ENCODE results near the gene ERLEC1.

Gene ERLEC1

GRCh38 chr2:53744395-53745065 lies 42.3 kb upstream of the ERLEC1 start:
- no peak overlapping the region for H2BK12ac ChIP-seq (ENCODE audit: low read length in 2 of 2)
- H2BK120ac ChIP-seq (ENCODE audit: low read depth, low read length), result no peak overlapping the region
- H2BK5ac ChIP-seq (ENCODE audit: low read depth, low read length, poor library complexity, severe bottlenecking), result no peak overlapping the region
- H3K36me3 ChIP-seq (ENCODE audit: control insufficient read depth in 1 of 2, insufficient read depth in 2 of 2, low read depth in 1 of 2, low read length in 2 of 2), result peaks cover 0 to 22% of the 10 kb centered on the region in 2 experiments
- H3K18ac ChIP-seq (ENCODE audit: low read depth in 1 of 2, low read length in 2 of 2), result no peak overlapping the region
- no peak overlapping the region for H4K8ac ChIP-seq (ENCODE audit: low read length)
- DNase-seq, result no peak
- H2BK15ac ChIP-seq (ENCODE audit: low read depth, poor library complexity, severe bottlenecking), result no peak overlapping the region
- no peak overlapping the region for H3K23ac ChIP-seq (ENCODE audit: low read length in 2 of 2)
- H3K9ac ChIP-seq (ENCODE audit: low read length), result no peak overlapping the region
- no peak overlapping the region for H3K4me3 ChIP-seq (ENCODE audit: insufficient read depth in 1 of 2, low read depth in 1 of 2, low read length in 2 of 2)
- no peak overlapping the region for H3K14ac ChIP-seq (ENCODE audit: low read length in 2 of 2)
- no peaks in the 10 kb centered on the region for H3K9me3 ChIP-seq (ENCODE audit: control insufficient read depth, low read length)
- H3K27me3 ChIP-seq (ENCODE audit: control insufficient read depth in 1 of 2, insufficient read depth in 1 of 2, low read length in 2 of 2), result no peaks in the 10 kb centered on the region
- H2AFZ ChIP-seq (ENCODE audit: low read depth, low read length), result no peak overlapping the region
- H2AK5ac ChIP-seq (ENCODE audit: low read length, severe bottlenecking), result no peak overlapping the region
- no peak overlapping the region for H4K91ac ChIP-seq (ENCODE audit: low read length)
- no peak overlapping the region for H3K4me2 ChIP-seq (ENCODE audit: low read length, poor library complexity, severe bottlenecking)
- WGBS, result 93% methylated on average over 1 of the region's 2 CpGs
- H3K4ac ChIP-seq (ENCODE audit: low read depth in 1 of 2, low read length in 2 of 2), result no peak overlapping the region
- no peak overlapping the region for H3K27ac ChIP-seq (ENCODE audit: low read length, poor library complexity, severe bottlenecking)
- H3K79me1 ChIP-seq (replicated peaks; ENCODE audit: low read length, poor library complexity, severe bottlenecking), result peaks cover 6% of the 10 kb centered on the region
- H3K4me1 ChIP-seq (ENCODE audit: control insufficient read depth, insufficient read depth, low read depth, low read length), result no peaks in the 10 kb centered on the region

GRCh38 chr2:53750041-53750768 lies 36.6 kb upstream of the ERLEC1 start:
- no peak overlapping the region for H2BK15ac ChIP-seq (ENCODE audit: low read depth, poor library complexity, severe bottlenecking)
- H3K14ac ChIP-seq (ENCODE audit: low read length in 2 of 2), result no peak overlapping the region
- H2BK120ac ChIP-seq (ENCODE audit: low read depth, low read length), result no peak overlapping the region
- no peak overlapping the region for H2AFZ ChIP-seq (ENCODE audit: low read depth, low read length)
- no peak overlapping the region for H2BK5ac ChIP-seq (ENCODE audit: low read depth, low read length, poor library complexity, severe bottlenecking)
- no peaks in the 10 kb centered on the region for H3K9me3 ChIP-seq (ENCODE audit: control insufficient read depth, low read length)
- 92% methylated on average over 2 of the region's 4 CpGs for WGBS
- H3K36me3 ChIP-seq (ENCODE audit: control insufficient read depth in 1 of 2, insufficient read depth in 2 of 2, low read depth in 1 of 2, low read length in 2 of 2), result peaks cover 0 to 22% of the 10 kb centered on the region in 2 experiments
- H4K91ac ChIP-seq (ENCODE audit: low read length), result no peak overlapping the region
- H3K23ac ChIP-seq (ENCODE audit: low read length in 2 of 2), result no peak overlapping the region
- H2BK12ac ChIP-seq (ENCODE audit: low read length in 2 of 2), result no peak overlapping the region
- DNase-seq, result no peak
- no peak overlapping the region for H3K4me3 ChIP-seq (ENCODE audit: insufficient read depth in 1 of 2, low read depth in 1 of 2, low read length in 2 of 2)
- H3K4me1 ChIP-seq (ENCODE audit: control insufficient read depth, insufficient read depth, low read depth, low read length), result peaks cover 3% of the 10 kb centered on the region
- no peak overlapping the region for H3K4me2 ChIP-seq (ENCODE audit: low read length, poor library complexity, severe bottlenecking)
- H4K8ac ChIP-seq (ENCODE audit: low read length), result no peak overlapping the region
- no peak overlapping the region for H3K4ac ChIP-seq (ENCODE audit: low read depth in 1 of 2, low read length in 2 of 2)
- H3K27ac ChIP-seq (ENCODE audit: low read length, poor library complexity, severe bottlenecking), result no peak overlapping the region
- H3K27me3 ChIP-seq (ENCODE audit: control insufficient read depth in 1 of 2, insufficient read depth in 1 of 2, low read length in 2 of 2), result no peaks in the 10 kb centered on the region
- H3K18ac ChIP-seq (ENCODE audit: low read depth in 1 of 2, low read length in 2 of 2), result no peak overlapping the region
- H2AK5ac ChIP-seq (ENCODE audit: low read length, severe bottlenecking), result no peak overlapping the region
- no peak overlapping the region for H3K9ac ChIP-seq (ENCODE audit: low read length)
- peaks cover 7% of the 10 kb centered on the region for H3K79me1 ChIP-seq (replicated peaks; ENCODE audit: low read length, poor library complexity, severe bottlenecking)

- H2AK5ac ChIP-seq (ENCODE audit: low read length, severe bottlenecking), result no peak overlapping the region
- peaks cover 8% of the 10 kb centered on the region for H3K79me1 ChIP-seq (replicated peaks; ENCODE audit: low read length, poor library complexity, severe bottlenecking)
- no peak overlapping the region for H3K18ac ChIP-seq (ENCODE audit: low read depth in 1 of 2, low read length in 2 of 2)
- DNase-seq, result peak; percentile 12
- H4K8ac ChIP-seq (ENCODE audit: low read length), result no peak overlapping the region
- H3K23ac ChIP-seq (ENCODE audit: low read length in 2 of 2), result no peak overlapping the region
- peaks cover 3 to 25% of the 10 kb centered on the region in 2 experiments for H3K36me3 ChIP-seq (ENCODE audit: control insufficient read depth in 1 of 2, insufficient read depth in 2 of 2, low read depth in 1 of 2, low read length in 2 of 2)
- no peak overlapping the region for H2BK15ac ChIP-seq (ENCODE audit: low read depth, poor library complexity, severe bottlenecking)
- H3K9me3 ChIP-seq (ENCODE audit: control insufficient read depth, low read length), result no peaks in the 10 kb centered on the region
- no peaks in the 10 kb centered on the region for H3K27me3 ChIP-seq (ENCODE audit: control insufficient read depth in 1 of 2, insufficient read depth in 1 of 2, low read length in 2 of 2)
- peaks cover 3% of the 10 kb centered on the region for H3K4me1 ChIP-seq (ENCODE audit: control insufficient read depth, insufficient read depth, low read depth, low read length)
- H3K14ac ChIP-seq (ENCODE audit: low read length in 2 of 2), result no peak overlapping the region
- no peak overlapping the region for H2AFZ ChIP-seq (ENCODE audit: low read depth, low read length)
- no peak overlapping the region for H3K27ac ChIP-seq (ENCODE audit: low read length, poor library complexity, severe bottlenecking)
- H2BK120ac ChIP-seq (ENCODE audit: low read depth, low read length), result no peak overlapping the region
- no peak overlapping the region for H3K4ac ChIP-seq (ENCODE audit: low read depth in 1 of 2, low read length in 2 of 2)
- H3K4me3 ChIP-seq (ENCODE audit: insufficient read depth in 1 of 2, low read depth in 1 of 2, low read length in 2 of 2), result no peak overlapping the region
- H2BK5ac ChIP-seq (ENCODE audit: low read depth, low read length, poor library complexity, severe bottlenecking), result no peak overlapping the region
- H3K9ac ChIP-seq (ENCODE audit: low read length), result peak overlapping the region; percentile 34
- H3K4me2 ChIP-seq (ENCODE audit: low read length, poor library complexity, severe bottlenecking), result no peak overlapping the region
- H4K91ac ChIP-seq (ENCODE audit: low read length), result no peak overlapping the region
- H2BK12ac ChIP-seq (ENCODE audit: low read length in 2 of 2), result no peak overlapping the region
- no CpG with 5 or more reads among the region's 1 CpG for WGBS
Observed at GRCh38 chr2:53751728-53752127, 35.1 kb upstream of the ERLEC1 start.

- Histone ChIP-seq H3K27me3 (ENCODE audit: control insufficient read depth in 1 of 2, insufficient read depth in 1 of 2, low read length in 2 of 2) (no peaks in the 10 kb centered on the region), H2AFZ (ENCODE audit: low read depth, low read length) (no peak overlapping the region), H3K27ac (ENCODE audit: low read length, poor library complexity, severe bottlenecking) (no peak overlapping the region), H3K4me3 (ENCODE audit: insufficient read depth in 1 of 2, low read depth in 1 of 2, low read length in 2 of 2) (no peak overlapping the region), H3K4me1 (ENCODE audit: control insufficient read depth, insufficient read depth, low read depth, low read length) (peaks cover 3% of the 10 kb centered on the region), H3K4ac (ENCODE audit: low read depth in 1 of 2, low read length in 2 of 2) (no peak overlapping the region), H2BK15ac (ENCODE audit: low read depth, poor library complexity, severe bottlenecking) (no peak overlapping the region), H3K18ac (ENCODE audit: low read depth in 1 of 2, low read length in 2 of 2) (no peak overlapping the region), H3K4me2 (ENCODE audit: low read length, poor library complexity, severe bottlenecking) (no peak overlapping the region), H2BK5ac (ENCODE audit: low read depth, low read length, poor library complexity, severe bottlenecking) (no peak overlapping the region), H3K9ac (ENCODE audit: low read length) (no peak overlapping the region), H2AK5ac (ENCODE audit: low read length, severe bottlenecking) (no peak overlapping the region), H3K36me3 (ENCODE audit: control insufficient read depth in 1 of 2, insufficient read depth in 2 of 2, low read depth in 1 of 2, low read length in 2 of 2) (peaks cover 8 to 31% of the 10 kb centered on the region in 2 experiments), H3K23ac (ENCODE audit: low read length in 2 of 2) (no peak overlapping the region), H3K14ac (ENCODE audit: low read length in 2 of 2) (no peak overlapping the region), H2BK120ac (ENCODE audit: low read depth, low read length) (no peak overlapping the region), H4K91ac (ENCODE audit: low read length) (no peak overlapping the region), H3K79me1 (replicated peaks; ENCODE audit: low read length, poor library complexity, severe bottlenecking) (peaks cover 11% of the 10 kb centered on the region), H2BK12ac (ENCODE audit: low read length in 2 of 2) (no peak overlapping the region), H3K9me3 (ENCODE audit: control insufficient read depth, low read length) (no peaks in the 10 kb centered on the region), H4K8ac (ENCODE audit: low read length) (no peak overlapping the region)
- DNase-seq, result no peak
- 81% methylated on average over 3 of the region's 4 CpGs for WGBS
Observed at GRCh38 chr2:53752385-53752784, 34.5 kb upstream of the ERLEC1 start.
